ENCODE measurements around the gene ANAPC4. TPM values are rescaled to one million over a fixed set of nuclear protein-coding genes. Genes with fewer than 3 reads are reported as not detected.

The ANAPC4 gene
- polyA plus RNA-seq, 3 donors: 36.0 to 41.6 (median 37.7) TPM

DNA sequence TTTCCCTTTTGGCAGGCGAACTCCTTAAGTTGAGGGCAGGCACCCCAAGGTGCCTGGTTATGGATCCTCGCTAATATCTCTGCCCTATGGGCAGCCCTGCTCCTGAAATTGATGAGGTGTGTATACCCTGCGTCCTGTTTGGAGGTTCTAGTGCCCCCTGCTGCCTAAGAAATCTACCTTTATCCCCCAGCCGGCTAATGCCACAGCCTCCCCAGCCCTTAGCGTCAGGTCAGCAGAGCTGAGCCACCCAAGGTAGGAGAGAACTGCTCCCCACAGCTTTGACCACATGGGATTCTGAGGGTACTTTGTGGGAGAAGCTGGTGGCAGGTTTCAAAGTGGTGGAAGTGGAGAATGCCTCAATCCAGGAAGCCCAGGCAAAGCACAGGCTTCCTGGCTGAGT is 50.8 kb downstream of the ANAPC4 start:
- no peak for DNase-seq (ENCODE audit: low read depth in 3 of 3, low spot score in 2 of 3)

DNA sequence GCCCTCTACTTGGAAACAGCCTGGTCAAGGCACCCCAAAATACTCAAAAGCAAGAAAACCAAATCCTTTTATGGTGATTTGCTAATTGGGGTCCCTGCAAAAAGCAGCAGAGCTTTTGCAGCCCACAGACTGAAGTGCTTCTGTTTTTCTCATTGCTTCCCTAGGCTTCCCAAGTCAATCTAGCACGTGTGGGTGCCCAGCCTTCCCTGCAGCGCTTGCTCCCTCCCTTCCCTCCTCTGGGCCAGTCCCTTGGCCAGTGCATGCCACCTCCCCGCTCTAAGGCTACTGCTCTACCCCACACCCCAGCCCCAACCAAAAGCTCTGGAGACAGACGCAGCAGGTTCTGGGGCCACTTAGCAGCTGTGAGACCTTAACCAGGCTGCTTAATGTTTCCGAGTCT is 53.6 kb downstream of the ANAPC4 start:
- DNase-seq (ENCODE audit: low read depth in 3 of 3, low spot score in 2 of 3): no peak

DNA sequence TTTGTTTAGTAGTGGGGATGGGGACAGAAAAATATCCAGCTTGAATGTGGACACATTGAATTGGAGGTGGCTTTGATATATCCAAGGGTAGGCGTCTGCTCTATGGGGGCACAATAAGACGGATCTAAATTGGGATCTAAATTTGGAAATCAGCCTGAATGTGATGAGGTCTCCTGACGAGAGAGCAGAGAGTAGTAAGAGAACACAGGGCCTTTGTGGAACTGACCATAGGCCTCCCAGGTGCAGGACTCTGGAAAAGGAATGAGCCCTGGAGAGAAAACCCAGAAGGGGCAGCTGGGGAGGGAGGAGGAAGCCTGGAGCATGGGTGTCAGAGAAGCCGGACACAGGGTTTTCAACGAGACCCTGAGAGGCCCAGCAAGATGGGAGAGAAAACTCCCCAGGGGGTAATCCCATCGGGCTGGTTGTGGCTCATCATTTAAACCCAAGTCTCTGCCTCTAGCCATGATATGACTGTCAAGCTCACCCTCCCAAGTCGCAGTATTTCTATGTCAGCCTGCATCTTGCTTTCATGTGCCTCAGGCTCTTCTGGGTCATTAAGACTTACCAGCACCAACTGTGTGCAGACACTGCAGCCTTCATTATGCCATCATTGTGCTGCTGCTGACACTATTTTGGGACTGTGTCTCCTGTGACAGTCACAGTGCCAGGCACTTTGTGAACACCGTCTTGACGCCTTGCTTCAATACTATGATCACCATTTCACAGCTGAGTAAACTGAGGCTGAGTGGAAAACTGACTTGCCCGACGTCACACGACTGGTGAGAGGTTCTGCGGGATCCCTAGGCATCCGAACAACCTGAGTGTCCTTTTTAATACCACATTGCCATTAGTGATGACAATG is 57.1 kb downstream of the ANAPC4 start:
- DNase-seq (ENCODE audit: low read depth in 3 of 3, low spot score in 2 of 3): no peak

DNA sequence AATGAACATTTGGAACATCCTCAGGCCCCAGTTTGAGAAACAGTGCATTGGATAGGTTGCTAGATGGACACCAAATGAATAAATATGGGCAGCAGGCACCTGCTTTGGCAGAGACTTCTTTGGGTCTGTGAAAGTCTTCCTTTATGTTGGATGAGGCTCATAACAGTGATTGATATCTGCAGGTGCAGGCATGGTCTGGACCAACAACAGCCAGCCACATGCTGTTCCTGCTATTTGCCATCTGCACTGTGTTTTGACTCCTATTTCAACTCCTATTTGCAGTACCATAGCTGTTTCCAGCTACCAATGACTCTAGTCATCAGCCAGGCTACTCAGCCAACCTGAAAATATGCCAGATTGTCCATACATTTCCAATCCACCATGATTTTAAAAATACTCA is 60.9 kb downstream of the ANAPC4 start:
- DNase-seq (ENCODE audit: low read depth in 3 of 3, low spot score in 2 of 3): no peak

DNA sequence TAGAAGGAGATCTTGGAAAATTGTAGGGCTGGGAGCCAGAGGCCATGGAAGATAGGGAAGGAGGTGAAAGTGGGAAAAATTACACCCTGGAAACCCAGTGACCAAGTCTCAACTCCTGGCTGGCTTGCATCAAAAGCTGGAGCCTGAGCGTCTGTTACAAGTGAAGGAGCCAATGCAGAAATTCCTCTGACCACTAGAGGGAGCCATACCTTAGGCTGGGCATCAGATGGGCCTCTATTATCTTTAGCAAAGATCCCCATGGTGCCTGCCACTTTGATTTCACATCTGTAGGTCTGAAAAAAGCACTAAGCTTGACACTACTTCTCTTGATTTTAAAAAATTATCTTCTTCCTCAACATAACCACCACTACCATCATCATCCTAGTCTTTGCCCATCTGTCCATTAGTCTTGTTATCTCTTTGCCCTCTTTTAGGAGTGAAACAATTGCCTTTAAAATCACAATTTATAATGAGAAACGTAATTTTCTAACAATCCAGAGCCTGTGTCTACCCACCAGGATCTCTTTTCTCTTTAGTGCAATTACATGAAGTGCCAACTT is 62.9 kb downstream of the ANAPC4 start:
- peak; percentile 19 to 48 (median 44) for DNase-seq (ENCODE audit: low read depth in 3 of 3, low spot score in 2 of 3)

DNA sequence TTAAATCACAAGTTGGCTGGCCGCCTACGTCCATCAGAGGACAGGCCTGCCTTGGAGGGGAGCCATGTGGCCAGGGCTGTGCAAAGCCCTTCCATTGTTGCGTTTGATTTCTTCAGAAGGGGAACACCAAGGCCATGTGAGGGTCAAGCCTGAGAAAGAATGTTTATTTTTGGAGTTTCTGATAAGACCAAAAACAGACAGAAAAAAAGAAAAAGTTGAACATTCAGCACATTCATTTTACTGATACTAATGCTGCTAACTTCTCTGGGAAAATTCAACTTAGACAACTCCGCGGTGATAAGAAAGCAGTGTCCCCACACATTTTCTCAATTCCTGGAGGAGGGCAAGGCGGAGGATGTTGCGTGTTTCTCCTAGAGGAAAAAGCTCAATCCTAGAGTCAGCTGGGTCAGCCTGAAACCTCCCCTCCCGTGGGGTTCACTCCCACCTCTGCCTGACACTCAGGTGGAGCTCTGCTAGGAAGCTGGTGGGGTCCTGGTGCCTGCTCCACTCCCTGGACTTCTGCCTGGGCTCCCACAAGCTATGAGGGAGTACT is 63.5 kb downstream of the ANAPC4 start:
- peak in 1 of 3 donors; percentile 7 for DNase-seq (ENCODE audit: low read depth in 3 of 3, low spot score in 2 of 3)

DNA sequence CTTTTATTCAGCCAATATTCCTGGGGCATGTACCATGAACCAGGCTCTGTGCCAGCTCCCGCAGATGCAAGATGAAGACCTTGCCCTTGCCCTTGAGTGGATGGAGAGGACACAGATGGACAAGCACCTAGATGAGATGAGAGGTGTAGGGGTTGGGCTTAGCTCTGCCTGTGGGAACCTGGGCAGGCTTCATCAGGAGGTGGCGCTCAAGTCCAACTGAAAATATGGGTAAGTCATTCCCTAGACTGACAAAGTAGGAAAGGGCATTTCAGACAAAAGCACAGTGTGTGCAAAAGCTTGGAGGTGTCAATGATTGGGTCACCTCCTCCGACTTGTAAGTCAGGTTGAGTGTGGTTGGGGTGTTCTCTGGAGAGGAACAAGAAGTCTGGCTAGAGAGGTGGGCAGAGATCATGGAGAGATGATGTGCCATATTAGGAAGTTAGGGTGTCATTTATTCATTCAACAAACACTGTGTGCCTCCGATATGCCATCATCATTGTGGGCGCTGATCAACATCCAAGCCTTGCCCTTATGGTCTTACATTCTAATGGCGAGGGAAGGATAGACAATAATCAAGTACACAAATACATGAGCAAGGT is 64.6 kb downstream of the ANAPC4 start:
- peak; percentile 31 to 41 (median 34) for DNase-seq (ENCODE audit: low read depth in 3 of 3, low spot score in 2 of 3)

DNA sequence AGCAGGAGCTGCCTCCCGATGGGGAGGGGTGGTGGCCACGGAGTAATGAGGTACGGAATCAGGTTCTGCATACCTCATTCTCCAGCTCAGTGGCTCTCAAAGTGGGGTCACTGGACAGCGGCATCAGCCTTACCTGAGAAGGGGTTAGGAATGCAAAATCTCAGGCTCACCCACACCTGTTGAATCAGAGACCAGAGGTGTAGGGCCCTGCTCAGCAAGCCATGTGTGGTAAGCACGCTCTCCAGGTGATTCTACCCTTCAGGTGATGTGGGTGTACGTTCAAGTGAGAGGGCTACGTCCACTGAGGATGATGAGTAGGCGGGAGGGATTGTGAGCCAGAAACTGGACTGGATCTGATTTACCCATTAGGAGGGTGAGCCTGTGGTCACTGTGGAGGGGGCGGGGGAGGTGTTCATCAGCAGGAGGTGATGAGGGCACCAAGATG is 65.8 kb downstream of the ANAPC4 start:
- DNase-seq (ENCODE audit: low read depth in 3 of 3, low spot score in 2 of 3): no peak

DNA sequence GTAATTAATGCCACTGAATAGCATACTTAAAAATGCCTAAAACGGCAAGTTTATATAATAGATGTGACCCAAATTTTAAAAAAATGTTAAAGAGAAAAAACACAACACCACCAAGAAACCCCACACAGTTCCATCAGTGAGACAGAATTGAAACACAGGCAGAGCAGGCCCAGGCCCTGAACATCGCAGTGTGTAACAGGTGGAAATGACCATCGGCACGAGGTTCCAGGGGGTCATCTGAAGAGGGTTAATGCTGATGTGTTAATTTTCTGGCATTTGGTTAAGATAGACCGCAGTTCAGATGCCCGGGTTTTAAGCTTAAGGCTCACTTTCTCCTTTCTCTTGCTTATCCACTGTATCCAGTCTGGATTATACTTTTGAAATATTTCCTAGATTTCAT is 66.8 kb downstream of the ANAPC4 start:
- DNase-seq (ENCODE audit: low read depth in 3 of 3, low spot score in 2 of 3): no peak

DNA sequence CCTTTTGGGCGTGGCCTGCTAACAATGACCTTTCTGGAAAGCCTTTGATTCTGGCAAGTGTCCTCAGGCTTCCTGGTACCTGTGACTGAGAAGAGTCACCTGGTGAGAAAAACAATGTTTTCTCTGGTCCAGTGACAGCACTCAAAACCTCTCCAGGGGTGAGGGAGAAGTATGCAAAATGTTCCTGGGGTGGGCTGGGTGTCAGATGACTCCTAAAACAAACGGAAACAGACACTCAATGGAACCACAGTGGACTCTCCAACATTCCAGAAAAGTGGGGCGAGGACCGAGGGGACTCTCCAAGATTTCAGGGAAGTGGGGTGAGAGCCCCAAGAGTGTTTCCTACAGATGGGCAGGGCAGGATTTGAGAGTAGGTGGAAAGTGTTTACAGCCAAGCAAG is 69.5 kb downstream of the ANAPC4 start:
- no peak for DNase-seq (ENCODE audit: low read depth in 3 of 3, low spot score in 2 of 3)

DNA sequence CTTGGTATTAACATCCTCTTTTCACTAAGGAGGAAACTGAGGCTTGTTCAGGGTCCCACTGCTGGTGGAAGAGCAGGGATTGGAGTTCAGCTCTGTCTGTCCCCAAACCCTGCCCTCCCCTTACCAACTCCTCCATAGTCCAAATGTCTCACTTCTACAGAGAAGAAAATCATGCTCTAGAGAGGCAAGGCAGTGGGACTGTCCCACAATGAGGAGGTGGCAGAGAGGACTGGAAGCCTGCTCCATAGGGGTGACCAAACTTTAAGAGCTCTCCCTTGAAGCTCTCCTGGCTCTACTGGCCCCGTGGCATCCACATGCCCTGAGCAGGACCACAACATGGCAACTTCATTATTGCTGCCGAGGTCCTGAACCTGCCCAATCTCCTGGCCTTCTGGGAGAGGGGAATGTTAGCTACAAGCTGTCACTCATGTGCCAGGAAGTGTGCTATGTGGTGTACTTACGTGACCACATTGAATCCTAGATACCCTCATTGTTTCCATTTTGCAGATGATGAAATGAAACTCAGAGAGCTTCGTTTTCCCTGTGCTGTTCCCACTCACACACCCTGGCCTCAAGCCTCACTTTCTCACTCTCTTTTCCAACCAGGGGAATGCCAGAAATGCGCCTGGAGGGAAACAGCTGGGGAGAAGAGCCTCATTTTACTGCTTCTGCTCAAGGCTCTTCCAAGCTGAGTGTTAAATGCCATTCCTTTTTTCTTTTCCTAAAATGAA is 71.5 kb downstream of the ANAPC4 start:
- DNase-seq (ENCODE audit: low read depth in 3 of 3, low spot score in 2 of 3): no peak

DNA sequence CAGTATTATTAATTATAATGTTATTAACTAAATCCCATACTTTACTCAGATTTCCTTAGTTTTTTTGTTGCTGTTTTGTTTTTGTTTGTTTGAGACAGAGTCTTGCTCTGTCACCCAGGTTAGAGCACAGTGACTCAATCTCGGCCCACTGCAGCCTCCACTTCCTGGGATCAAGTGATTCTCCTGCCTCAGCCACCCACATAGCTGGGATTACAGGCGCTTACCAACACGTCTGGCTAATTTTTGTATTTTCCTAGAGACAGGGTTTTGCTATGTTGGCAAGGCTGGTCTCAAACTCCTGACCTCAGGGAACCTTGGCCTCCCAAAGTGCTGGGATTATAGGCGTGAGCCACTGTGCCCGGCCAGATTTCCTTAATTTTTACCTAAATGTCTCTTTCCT is 72.2 kb downstream of the ANAPC4 start:
- no peak for DNase-seq (ENCODE audit: low read depth in 3 of 3, low spot score in 2 of 3)

DNA sequence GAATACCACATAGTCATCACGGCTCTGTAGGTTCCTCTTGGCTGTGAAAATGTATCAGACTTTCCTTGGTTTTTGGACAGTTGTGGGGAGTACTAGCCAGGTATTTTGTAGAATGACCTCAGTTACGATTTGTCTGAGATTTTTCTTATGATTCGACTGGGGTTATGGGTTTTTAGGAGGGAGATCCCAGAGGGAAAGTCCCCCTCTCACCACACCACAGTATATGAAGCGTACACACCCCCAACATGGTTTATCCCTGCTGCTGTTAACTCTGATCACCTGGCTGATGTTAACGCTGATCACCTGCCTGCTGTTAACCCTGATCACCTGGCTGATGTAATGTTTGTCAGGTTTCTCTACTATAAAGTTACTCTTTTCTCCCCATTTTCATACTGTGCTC is 72.6 kb downstream of the ANAPC4 start:
- no peak for DNase-seq (ENCODE audit: low read depth in 3 of 3, low spot score in 2 of 3)

DNA sequence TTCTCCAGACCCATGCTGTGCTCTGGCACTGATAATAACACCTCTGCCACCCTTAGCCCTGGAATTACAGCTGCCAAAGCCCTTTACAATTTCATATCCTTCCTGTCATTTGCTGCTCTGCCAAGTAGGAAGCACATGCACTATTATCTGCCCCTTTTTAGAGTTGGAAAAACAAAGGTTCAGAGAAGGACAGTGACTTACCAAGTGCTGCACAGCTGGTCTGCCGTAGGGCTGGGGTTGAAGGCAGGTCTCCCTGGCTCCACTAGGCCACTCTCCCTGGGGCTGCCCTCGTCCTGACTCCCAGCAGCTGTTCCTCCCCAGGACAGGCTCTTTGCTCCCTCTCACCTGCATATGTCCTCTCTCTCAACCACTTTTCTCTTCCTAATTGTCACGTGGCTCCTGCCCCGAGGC is 73.4 kb downstream of the ANAPC4 start:
- no peak for DNase-seq (ENCODE audit: low read depth in 3 of 3, low spot score in 2 of 3)

DNA sequence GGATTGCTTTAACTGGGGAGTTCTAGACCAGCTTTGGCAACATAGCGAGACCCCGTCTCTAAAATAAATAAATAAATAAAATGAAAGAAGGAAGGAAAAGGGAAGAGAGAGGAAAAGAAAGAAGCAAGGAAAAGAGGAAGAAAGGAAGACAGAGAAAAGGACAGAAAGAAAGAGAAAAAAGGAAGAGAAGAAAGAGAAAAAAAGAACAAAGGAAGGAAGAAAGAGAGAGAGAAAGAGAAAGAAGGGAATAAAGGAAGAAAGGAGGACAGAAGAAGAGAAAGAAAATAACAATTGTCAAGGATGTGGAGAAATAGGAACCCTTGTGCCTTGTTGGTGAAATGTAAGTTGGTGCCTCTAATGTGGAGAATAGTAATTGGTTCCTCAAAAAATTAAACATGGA is 74.6 kb downstream of the ANAPC4 start:
- DNase-seq (ENCODE audit: low read depth in 3 of 3, low spot score in 2 of 3): no peak

DNA sequence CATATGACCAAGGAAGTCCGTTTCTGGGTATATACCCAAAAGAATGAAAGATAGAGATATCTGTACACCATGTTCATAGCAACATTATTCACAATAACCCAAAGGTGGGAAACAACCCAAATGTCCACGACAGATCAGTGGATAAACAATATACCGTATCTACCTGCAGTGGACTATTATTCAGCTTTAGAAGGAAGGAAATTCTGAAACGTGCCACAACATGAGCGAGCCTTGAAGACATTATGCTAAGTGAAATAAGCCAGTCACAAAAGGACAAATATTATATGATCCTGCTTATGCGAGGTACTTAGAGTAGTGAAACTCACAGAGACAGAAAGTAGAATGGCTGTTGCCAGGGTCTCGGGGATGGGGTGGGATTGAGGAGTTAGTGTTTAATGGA is 75.0 kb downstream of the ANAPC4 start:
- DNase-seq (ENCODE audit: low read depth in 3 of 3, low spot score in 2 of 3): no peak

DNA sequence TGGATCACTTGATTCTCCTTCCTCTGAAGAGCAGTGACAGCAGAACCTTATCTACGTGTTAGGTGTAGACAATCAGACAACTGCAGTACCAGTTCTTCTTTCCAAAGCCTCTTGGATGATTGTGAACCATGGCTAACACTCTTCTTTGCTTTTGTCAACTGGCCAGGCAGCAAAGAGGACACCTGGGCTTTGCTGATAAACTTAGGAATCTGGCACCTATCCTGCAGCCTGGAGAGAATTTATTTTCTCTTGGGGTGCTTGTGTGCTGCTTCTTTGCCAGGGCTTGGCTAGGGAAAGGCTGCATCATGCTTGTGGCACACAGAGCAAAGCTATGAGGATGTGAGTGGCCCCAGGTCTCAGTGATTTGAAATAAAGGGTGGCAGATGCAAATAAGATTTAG is 77.4 kb downstream of the ANAPC4 start:
- no peak for DNase-seq (ENCODE audit: low read depth in 3 of 3, low spot score in 2 of 3)

DNA sequence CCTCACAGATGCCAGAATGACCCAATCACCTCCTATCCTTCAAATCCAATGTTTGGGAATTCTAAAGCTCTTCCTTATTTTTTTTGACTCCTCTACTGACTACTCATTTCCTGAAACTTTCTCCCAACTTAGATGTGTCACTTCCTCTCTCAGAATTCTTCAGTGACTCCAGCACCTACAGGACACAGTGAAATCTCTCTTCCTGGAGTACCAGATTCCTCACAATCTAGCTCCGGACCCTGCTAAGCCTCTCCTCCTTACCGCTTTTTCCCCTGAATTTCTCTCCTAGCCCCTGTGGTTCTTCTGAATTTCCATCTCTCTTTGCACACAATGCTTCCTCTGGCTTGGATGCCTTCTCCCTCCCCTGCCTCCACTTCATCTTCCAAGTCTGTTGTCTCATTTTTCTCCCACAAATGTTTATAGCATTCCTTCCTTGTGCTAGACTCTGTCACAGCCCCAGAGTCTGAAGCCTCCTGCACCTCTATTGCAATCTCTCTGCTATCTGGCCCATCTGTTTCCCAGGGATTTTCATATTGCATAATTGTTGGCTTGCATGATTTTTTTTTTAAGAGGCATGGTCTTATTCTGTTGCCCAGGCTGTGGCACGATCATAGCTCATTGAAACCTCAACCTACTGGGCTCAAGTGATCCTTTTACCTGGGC is 80.1 kb downstream of the ANAPC4 start:
- no peak for DNase-seq (ENCODE audit: low read depth in 3 of 3, low spot score in 2 of 3)

DNA sequence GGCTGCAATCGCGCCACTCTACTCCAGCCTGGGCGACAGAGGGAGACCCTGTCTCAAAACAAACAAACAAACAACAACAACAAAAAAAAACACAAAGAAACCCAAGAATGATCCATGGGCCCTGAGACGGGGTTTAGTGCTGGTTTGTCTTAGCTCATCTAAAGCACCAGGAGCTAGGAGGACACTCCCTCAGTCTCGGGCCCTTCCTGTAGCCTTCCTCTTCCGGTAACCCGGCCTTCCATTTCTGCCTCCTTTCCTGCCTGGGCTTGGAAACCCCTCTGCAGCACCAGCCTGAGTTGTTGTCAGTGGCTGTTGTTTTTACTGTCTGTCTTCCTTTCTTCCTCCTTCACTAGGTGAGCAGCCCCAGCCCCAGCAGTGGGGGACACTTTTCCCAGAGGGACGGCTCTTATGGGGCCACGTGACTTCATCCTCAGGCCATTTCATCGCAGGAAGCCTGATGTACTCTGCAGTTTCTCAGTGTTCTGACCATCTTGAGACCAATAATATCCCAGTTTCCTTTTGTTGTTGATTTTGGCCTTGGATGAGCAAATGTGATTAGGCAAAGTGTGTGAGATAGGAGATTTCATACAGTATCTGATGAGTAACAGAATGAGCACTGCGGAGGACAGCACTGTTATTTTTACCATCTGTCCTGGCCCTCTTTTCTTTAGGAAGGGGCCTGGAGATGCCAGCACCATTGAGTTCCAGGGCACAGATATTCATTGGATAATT is 90.1 kb downstream of the ANAPC4 start:
- no peak for DNase-seq (ENCODE audit: low read depth in 3 of 3, low spot score in 2 of 3)

DNA sequence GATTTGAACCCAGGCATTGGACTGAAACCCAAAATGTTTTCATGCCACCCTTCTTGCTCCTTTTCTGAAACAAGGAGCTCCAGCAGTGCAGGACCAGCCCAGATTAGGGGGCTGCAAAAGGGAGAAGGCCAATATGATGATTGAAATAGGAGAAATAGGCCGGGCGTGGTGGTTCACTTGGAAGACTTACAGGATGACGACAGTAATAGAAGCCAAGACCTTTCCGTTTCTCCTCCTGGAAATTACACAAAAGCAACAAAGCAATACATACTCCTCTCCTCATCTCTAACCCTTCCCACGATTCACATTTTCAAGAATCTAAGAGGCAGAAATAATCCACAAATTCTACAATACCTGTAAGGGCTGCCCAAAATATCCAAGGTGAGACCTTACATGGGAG is 90.8 kb downstream of the ANAPC4 start:
- no peak for DNase-seq (ENCODE audit: low read depth in 3 of 3, low spot score in 2 of 3)

Data from right renal cortex interstitium (tissue), 3 donors.